Caco-2 (cell line): ENCODE results near the gene KIAA0513. TPM values are rescaled to one million over a fixed set of nuclear protein-coding genes. Genes with fewer than 3 reads are reported as not detected.

Source experiments
- BruUV-seq: library from RNA; stranded (reverse); fragments of 400-500 nt; replicated peaks from 2 replicates; lab custom pipeline; 2021; lab: Mats Ljungman, UMichigan
- CTCF ChIA-PET: fragments of 300-600 bp; sonication (Branson Sonifier 250); formaldehyde crosslinking; loops from one replicate; lab custom pipeline; 2022; ENCODE audit warnings: antibody characterized with exemption; lab: Charles Lee
- POLR2A ChIA-PET: fragments of 300-600 bp; sonication (Branson Sonifier 250); formaldehyde crosslinking; loops from one replicate; lab custom pipeline; 2022; ENCODE audit warnings: antibody characterized with exemption; lab: Charles Lee
- DNase-seq, 2 experiments: peaks; one replicate each; pipeline versions ENCODE4 v3.0.0 to v3.0.0-alpha.2; 2020 to 2022
- H3K27me3 ChIP-seq: replicated peaks from 2 replicates; pipeline ENCODE4 v1.6.0; 2011; ENCODE audit warnings: low read length; ENCODE audit not compliant: control insufficient read depth, insufficient read depth
- H3K36me3 ChIP-seq: 2 replicates; pipeline ENCODE4 v1.5.1; 2011; ENCODE audit warnings: low read length; ENCODE audit not compliant: control insufficient read depth, insufficient read depth
- H3K4me1 ChIP-seq: fragments of 250-450 bp; sonication (Bioruptor Pico); 2 replicates; pipeline ENCODE4 v1.5.1; 2020; ENCODE audit warnings: mild to moderate bottlenecking
- H3K4me3 ChIP-seq: 2 replicates; pipeline ENCODE4 v1.5.1; 2011; ENCODE audit warnings: low read depth, mild to moderate bottlenecking, control low read depth, low read length
- H3K9me3 ChIP-seq: fragments of 250-450 bp; sonication (Bioruptor Pico); 2 replicates; pipeline ENCODE4 v1.5.1; 2020; ENCODE audit warnings: mild to moderate bottlenecking, moderate library complexity
- H3K27ac Mint-ChIP-seq: one replicate; pipeline ENCODE4 v1.8.0; 2022; ENCODE audit warnings: mixed read lengths; ENCODE audit not compliant: unreplicated experiment
- H3K27me3 Mint-ChIP-seq: one replicate; pipeline ENCODE4 v1.8.0; 2022; ENCODE audit warnings: mixed read lengths; ENCODE audit not compliant: insufficient read depth, unreplicated experiment
- H3K36me3 Mint-ChIP-seq: one replicate; pipeline ENCODE4 v1.8.0; 2022; ENCODE audit warnings: mild to moderate bottlenecking, mixed read lengths; ENCODE audit not compliant: insufficient read depth, unreplicated experiment
- H3K4me1 Mint-ChIP-seq: one replicate; pipeline ENCODE4 v1.8.0; 2022; ENCODE audit warnings: low read depth, mixed read lengths; ENCODE audit not compliant: unreplicated experiment
- H3K4me3 Mint-ChIP-seq: one replicate; pipeline ENCODE4 v1.8.0; 2022; ENCODE audit warnings: mild to moderate bottlenecking, moderate library complexity, mixed read lengths; ENCODE audit not compliant: unreplicated experiment
- H3K9me3 Mint-ChIP-seq: one replicate; pipeline ENCODE4 v1.8.0; 2022; ENCODE audit warnings: mixed read lengths; ENCODE audit not compliant: unreplicated experiment
- CTCF ChIP-seq, 2 experiments: fragments of 200-600 bp in 1 of 2; IDR thresholded peaks; 1 replicate in 1 of 2; 2 replicates in 1 of 2; pipeline versions ENCODE4 v1.5.1 to v1.8.0; 2011 to 2022; ENCODE audit warnings: antibody characterized with exemption in 1 of 2, control low read depth in 1 of 2, inconsistent platforms in 1 of 2, low read depth in 1 of 2, low read length in 1 of 2, mild to moderate bottlenecking in 1 of 2, moderate library complexity in 1 of 2; ENCODE audit not compliant: insufficient read depth in 1 of 2, severe bottlenecking in 1 of 2, unreplicated experiment in 1 of 2
- intact Hi-C: fragments of 100-400 bp; cut with micrococcal nuclease; formaldehyde crosslinking; loops from one replicate; pipeline ENCODE4 v1.10.0; 2022; ENCODE audit not compliant: unreplicated experiment
- total RNA-seq: library from RNA; stranded (reverse); gene quantifications from 2 replicates; pipeline ENCODE4 v1.2.3, GENCODE V29; 2022

KIAA0513 gene
- total RNA-seq, 1 experiment from 2014 or later: 7.9 TPM

GRCh38 chr16:85057212-85057889 lies 29.8 kb downstream of the KIAA0513 start:
- Histone ChIP-seq H3K27me3 (no peaks in the 10 kb centered on the region), H3K9me3 (no peaks in the 10 kb centered on the region), H3K36me3 (no peaks in the 10 kb centered on the region), H3K4me1 (no peaks in the 10 kb centered on the region), H3K4me3 (no peak overlapping the region)
- H3K27ac Mint-ChIP-seq: no peak overlapping the region
- H3K4me3 Mint-ChIP-seq: no peak overlapping the region
- no TSS peak for BruUV-seq
- no peaks in the 10 kb centered on the region for H3K9me3 Mint-ChIP-seq
- no peaks in the 10 kb centered on the region for H3K27me3 Mint-ChIP-seq
- H3K4me1 Mint-ChIP-seq: peaks cover 15% of the 10 kb centered on the region
- peak; percentile 66 to 67 for DNase-seq
- intact Hi-C loops: loop anchor here (1.0 kb wide), 1 partner anchor 29 kb away; no protein-coding TSS in a partner anchor
- CTCF ChIA-PET: interaction anchor here (0.6 to 1.0 kb wide), 6 partner anchors 10 to 61 kb away, joined by 3 to 7 read pairs (median 3); no protein-coding TSS in a partner anchor
- TF ChIP-seq CTCF (IDR thresholded peaks at IDR 0.05; ENCODE audit: insufficient read depth in 1 of 2, low read depth in 1 of 2, low read length in 1 of 2, severe bottlenecking in 1 of 2, unreplicated experiment in 1 of 2): peak; percentile 71 to 80
- no peaks in the 10 kb centered on the region for H3K36me3 Mint-ChIP-seq
- POLR2A ChIA-PET: no interaction called here

- no peak for TF ChIP-seq CTCF (IDR thresholded peaks at IDR 0.05; ENCODE audit: insufficient read depth in 1 of 2, low read depth in 1 of 2, low read length in 1 of 2, severe bottlenecking in 1 of 2, unreplicated experiment in 1 of 2)
- no peak for DNase-seq
- Mint-ChIP-seq H3K27me3 (no peaks in the 10 kb centered on the region), H3K36me3 (no peaks in the 10 kb centered on the region), H3K4me1 (peaks cover 15% of the 10 kb centered on the region), H3K27ac (no peak overlapping the region), H3K4me3 (no peak overlapping the region), H3K9me3 (no peaks in the 10 kb centered on the region)
- H3K4me3 ChIP-seq: no peak overlapping the region
- no peaks in the 10 kb centered on the region for H3K27me3 ChIP-seq
- H3K36me3 ChIP-seq: no peaks in the 10 kb centered on the region
- no TSS peak for BruUV-seq
- no peaks in the 10 kb centered on the region for H3K9me3 ChIP-seq
- H3K4me1 ChIP-seq: no peaks in the 10 kb centered on the region
- ChIA-PET CTCF (interaction anchor here (0.6 to 1.0 kb wide), 6 partner anchors 9 to 62 kb away, joined by 3 to 7 read pairs (median 3); no protein-coding TSS in a partner anchor), POLR2A (no interaction called here)
- intact Hi-C loops: loop anchor here (1.0 kb wide), 1 partner anchor 28 kb away; no protein-coding TSS in a partner anchor
Observed at GRCh38 chr16:85057948-85058347, 30.4 kb downstream of the KIAA0513 start.

GRCh38 chr16:85058909-85059308 lies 31.3 kb downstream of the KIAA0513 start:
- BruUV-seq: no TSS peak
- TF ChIP-seq CTCF (IDR thresholded peaks at IDR 0.05; ENCODE audit: insufficient read depth in 1 of 2, low read depth in 1 of 2, low read length in 1 of 2, severe bottlenecking in 1 of 2, unreplicated experiment in 1 of 2): no peak

More at GRCh38 chr16:85058909-85059308, 31.3 kb downstream of the KIAA0513 start:
- H3K4me3 ChIP-seq: no peak overlapping the region
- Mint-ChIP-seq H3K9me3 (no peaks in the 10 kb centered on the region), H3K4me3 (no peak overlapping the region), H3K4me1 (peaks cover 15% of the 10 kb centered on the region), H3K36me3 (no peaks in the 10 kb centered on the region), H3K27ac (no peak overlapping the region), H3K27me3 (no peaks in the 10 kb centered on the region)
- no peak for DNase-seq
- ChIA-PET CTCF (no interaction called here), POLR2A (no interaction called here)
- intact Hi-C loops: no loop called here
- H3K9me3 ChIP-seq: no peaks in the 10 kb centered on the region
- H3K4me1 ChIP-seq: no peaks in the 10 kb centered on the region
- no peaks in the 10 kb centered on the region for H3K27me3 ChIP-seq
- H3K36me3 ChIP-seq: no peaks in the 10 kb centered on the region
